HFFc6 (cell line): Measurements from ENCODE around the gene COX18. TPM values are rescaled to one million over a fixed set of nuclear protein-coding genes. Genes with fewer than 3 reads are reported as not detected.

Experiments used
- DNase-seq: peaks from one replicate; pipeline ENCODE4 v3.0.0-alpha.2; 2018
- H3K27ac Mint-ChIP-seq: 2 replicates; pipeline ENCODE4 v1.8.0; 2020; ENCODE audit warnings: mild to moderate bottlenecking, mixed read lengths
- H3K27me3 Mint-ChIP-seq: 2 replicates; pipeline ENCODE4 v1.8.0; 2021; ENCODE audit warnings: mild to moderate bottlenecking, moderate library complexity, mixed read lengths; ENCODE audit not compliant: insufficient read depth
- H3K36me3 Mint-ChIP-seq: 2 replicates; pipeline ENCODE4 v1.8.0; 2021; ENCODE audit warnings: low read depth, mixed read lengths
- H3K4me1 Mint-ChIP-seq: 2 replicates; pipeline ENCODE4 v1.8.0; 2020; ENCODE audit warnings: low read depth, mixed read lengths
- H3K4me3 Mint-ChIP-seq: 2 replicates; pipeline ENCODE4 v1.8.0; 2020; ENCODE audit warnings: mild to moderate bottlenecking, moderate library complexity, mixed read lengths
- H3K9me3 Mint-ChIP-seq: 2 replicates; pipeline ENCODE4 v1.8.0; 2020; ENCODE audit warnings: mild to moderate bottlenecking, mixed read lengths
- total RNA-seq, 6 experiments: library from RNA; stranded (reverse); fragmentation: NEBNext Ultra II Directional; extraction: Animal tissue kit (Norgen Biotek cat#: 25700); gene quantifications; 2 replicates in 1 of 6; 3 replicates in 5 of 6; pipeline ENCODE4 v1.2.3, GENCODE V29; 2021
- TF ChIP-seq, protein P1 (sequence below): fragments of 200-600 bp; sonication (generic); IDR thresholded peaks from 2 replicates; pipeline ENCODE4 v1.5.0; 2021; ENCODE audit warnings: antibody characterized with exemption, mild to moderate bottlenecking

The COX18 gene
- total RNA-seq, 6 experiments from 2014 or later: 13.3 to 17.5 (median 14.8) TPM

DNA sequence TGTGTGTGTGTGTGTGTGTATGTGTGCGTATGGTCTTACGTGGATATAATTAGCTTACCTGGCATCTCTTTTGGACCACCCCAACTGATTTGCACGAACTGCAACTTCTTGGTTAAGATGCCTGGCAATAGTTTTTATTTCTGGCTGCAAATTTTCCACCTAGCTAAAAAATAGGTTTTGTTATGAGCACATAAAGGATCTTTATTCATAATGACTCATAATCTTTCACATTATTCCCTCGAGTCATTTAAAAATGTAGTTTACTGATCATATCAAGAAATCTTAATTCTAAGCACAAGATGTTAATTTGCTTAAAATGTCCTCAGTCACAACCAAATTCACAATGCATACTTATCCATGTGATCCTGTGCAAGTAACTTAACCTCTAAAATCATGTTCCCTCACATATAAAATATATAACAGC, 1.5 kb downstream of the COX18 start:
- peaks cover 7% of the 10 kb centered on the region; the same call in 1 of the 2 replicates for H3K36me3 Mint-ChIP-seq
- H3K4me1 Mint-ChIP-seq: peaks cover 26% of the 10 kb centered on the region
- TF ChIP-seq, protein P1, sequence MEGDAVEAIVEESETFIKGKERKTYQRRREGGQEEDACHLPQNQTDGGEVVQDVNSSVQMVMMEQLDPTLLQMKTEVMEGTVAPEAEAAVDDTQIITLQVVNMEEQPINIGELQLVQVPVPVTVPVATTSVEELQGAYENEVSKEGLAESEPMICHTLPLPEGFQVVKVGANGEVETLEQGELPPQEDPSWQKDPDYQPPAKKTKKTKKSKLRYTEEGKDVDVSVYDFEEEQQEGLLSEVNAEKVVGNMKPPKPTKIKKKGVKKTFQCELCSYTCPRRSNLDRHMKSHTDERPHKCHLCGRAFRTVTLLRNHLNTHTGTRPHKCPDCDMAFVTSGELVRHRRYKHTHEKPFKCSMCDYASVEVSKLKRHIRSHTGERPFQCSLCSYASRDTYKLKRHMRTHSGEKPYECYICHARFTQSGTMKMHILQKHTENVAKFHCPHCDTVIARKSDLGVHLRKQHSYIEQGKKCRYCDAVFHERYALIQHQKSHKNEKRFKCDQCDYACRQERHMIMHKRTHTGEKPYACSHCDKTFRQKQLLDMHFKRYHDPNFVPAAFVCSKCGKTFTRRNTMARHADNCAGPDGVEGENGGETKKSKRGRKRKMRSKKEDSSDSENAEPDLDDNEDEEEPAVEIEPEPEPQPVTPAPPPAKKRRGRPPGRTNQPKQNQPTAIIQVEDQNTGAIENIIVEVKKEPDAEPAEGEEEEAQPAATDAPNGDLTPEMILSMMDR: no peak
- H3K9me3 Mint-ChIP-seq: no peaks in the 10 kb centered on the region
- H3K4me3 Mint-ChIP-seq: peak overlapping the region; percentile 90
- DNase-seq: no peak
- peaks cover 8% of the 10 kb centered on the region for H3K27me3 Mint-ChIP-seq
- peak overlapping the region; percentile 93 for H3K27ac Mint-ChIP-seq

DNA sequence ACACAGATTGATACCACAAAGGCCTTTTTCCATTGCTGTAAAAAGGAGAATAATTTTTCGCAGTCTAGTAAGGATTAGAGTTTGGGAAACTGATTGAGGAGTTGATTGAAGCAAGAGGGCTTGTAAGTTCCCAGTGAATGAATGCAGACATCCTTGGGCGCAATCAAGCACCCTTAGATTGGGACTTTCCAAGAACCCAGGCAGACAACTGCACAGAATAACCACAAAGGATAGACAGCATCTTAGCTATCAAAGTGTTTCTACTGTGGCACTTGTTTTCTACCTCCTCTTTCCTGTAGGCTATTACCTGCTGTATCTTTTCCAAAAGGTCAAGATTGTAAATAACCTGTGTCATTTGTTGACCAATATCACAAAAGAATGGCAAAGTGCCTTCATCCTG, 2.6 kb downstream of the COX18 start:
- Mint-ChIP-seq H3K9me3 (no peaks in the 10 kb centered on the region), H3K36me3 (peaks cover 7% of the 10 kb centered on the region; the same call in 1 of the 2 replicates), H3K27me3 (peaks cover 8% of the 10 kb centered on the region), H3K4me1 (peaks cover 26% of the 10 kb centered on the region), H3K4me3 (no peak overlapping the region), H3K27ac (no peak overlapping the region)
- DNase-seq: no peak
- TF ChIP-seq, protein P1: no peak

DNA sequence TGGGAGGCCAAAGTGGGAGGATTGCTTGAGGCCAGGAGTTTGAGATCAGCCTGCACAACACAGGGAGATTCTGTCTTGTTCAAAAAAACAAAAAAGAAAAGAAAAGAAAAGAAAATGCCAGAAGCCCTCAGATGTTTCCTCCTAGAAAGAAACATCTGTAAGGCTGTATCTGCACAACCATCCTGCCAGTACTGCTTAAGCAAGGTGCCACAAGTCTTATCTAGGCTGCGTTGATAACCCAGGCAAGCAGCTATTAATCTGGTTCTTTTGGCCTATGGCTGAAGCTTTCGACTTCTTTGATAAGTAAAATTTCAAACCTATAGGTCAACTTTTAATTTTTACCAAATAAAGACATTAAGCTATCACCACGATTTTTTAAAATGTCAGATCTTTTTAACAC, 3.1 kb downstream of the COX18 start:
- peaks cover 26% of the 10 kb centered on the region for H3K4me1 Mint-ChIP-seq
- peaks cover 8% of the 10 kb centered on the region for H3K27me3 Mint-ChIP-seq
- peaks cover 7% of the 10 kb centered on the region; the same call in 1 of the 2 replicates for H3K36me3 Mint-ChIP-seq
- no peaks in the 10 kb centered on the region for H3K9me3 Mint-ChIP-seq
- H3K4me3 Mint-ChIP-seq: no peak overlapping the region
- TF ChIP-seq, protein P1: no peak
- DNase-seq: no peak
- no peak overlapping the region for H3K27ac Mint-ChIP-seq

DNA sequence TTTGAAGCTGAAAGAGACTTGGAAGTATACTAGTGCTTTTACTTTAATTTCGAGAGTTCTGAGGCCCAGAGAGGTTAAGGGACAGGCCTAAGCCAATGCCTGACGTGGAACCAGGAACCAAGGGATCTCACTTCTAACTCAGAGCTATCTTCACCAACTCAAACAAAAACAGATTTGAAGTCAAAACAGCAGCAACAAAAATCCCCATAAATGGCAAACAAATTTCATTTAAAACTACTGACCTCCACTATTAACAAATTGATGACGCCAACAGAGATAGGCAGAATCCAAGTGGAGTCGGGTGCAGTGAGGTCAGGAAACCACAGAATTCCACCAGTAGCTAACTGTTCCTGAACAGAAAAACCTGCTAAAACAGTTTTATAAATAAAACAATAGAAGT, 5.0 kb downstream of the COX18 start:
- no peak overlapping the region for H3K27ac Mint-ChIP-seq
- no peak for DNase-seq
- H3K4me1 Mint-ChIP-seq: peaks cover 19% of the 10 kb centered on the region
- H3K27me3 Mint-ChIP-seq: peaks cover 5% of the 10 kb centered on the region; the same call in 1 of the 2 replicates
- H3K4me3 Mint-ChIP-seq: no peak overlapping the region
- no peaks in the 10 kb centered on the region for H3K9me3 Mint-ChIP-seq
- H3K36me3 Mint-ChIP-seq: peaks cover 11% of the 10 kb centered on the region
- TF ChIP-seq, protein P1: no peak

DNA sequence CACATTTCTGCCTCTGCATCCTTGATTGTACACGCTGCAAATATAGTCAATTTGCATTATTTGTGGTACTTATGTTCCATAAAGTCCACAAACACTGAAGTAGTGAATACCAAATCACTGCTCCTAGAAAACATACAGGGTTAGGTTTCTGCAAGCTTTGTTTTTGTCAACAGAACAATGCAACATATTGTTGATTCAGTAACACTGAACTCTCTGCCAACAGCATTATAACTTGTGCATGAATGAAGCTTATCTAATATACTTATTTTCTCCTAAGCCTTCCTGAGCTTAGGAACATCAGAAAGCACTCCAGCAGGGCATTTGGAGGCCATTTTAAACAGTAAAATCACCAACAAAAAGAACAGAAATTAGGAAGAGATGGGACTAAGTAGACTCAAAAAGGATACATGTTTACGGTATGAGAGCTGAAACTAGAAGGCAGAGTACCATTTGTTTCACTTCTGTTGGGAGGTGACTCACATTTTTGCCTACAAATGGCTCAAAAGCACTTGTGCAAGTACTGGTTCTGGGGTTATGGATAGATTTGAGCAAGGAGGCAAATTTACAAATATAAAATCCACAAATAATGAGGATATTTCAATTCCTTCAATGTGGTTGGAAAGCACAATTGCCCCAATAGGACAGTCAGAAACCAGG, 14.1 kb downstream of the COX18 start:
- Mint-ChIP-seq H3K4me1 (no peaks in the 10 kb centered on the region), H3K27me3 (no peaks in the 10 kb centered on the region), H3K9me3 (no peaks in the 10 kb centered on the region), H3K27ac (no peak overlapping the region), H3K36me3 (peaks cover 25% of the 10 kb centered on the region), H3K4me3 (no peak overlapping the region)
- TF ChIP-seq, protein P1: no peak
- no peak for DNase-seq
